Measurements from ENCODE around the gene SMARCC2.

- TF ChIP-seq EP300 (IDR thresholded peaks at IDR 0.05), result no peak
- TF ChIP-seq, protein P1, sequence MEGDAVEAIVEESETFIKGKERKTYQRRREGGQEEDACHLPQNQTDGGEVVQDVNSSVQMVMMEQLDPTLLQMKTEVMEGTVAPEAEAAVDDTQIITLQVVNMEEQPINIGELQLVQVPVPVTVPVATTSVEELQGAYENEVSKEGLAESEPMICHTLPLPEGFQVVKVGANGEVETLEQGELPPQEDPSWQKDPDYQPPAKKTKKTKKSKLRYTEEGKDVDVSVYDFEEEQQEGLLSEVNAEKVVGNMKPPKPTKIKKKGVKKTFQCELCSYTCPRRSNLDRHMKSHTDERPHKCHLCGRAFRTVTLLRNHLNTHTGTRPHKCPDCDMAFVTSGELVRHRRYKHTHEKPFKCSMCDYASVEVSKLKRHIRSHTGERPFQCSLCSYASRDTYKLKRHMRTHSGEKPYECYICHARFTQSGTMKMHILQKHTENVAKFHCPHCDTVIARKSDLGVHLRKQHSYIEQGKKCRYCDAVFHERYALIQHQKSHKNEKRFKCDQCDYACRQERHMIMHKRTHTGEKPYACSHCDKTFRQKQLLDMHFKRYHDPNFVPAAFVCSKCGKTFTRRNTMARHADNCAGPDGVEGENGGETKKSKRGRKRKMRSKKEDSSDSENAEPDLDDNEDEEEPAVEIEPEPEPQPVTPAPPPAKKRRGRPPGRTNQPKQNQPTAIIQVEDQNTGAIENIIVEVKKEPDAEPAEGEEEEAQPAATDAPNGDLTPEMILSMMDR (IDR thresholded peaks at IDR 0.05), result no peak
These were observed 39.8 kb upstream of the SMARCC2 start for GRCh38 chr12:56229082-56229481.

Data from tibial nerve (tissue), 4 donors.